H9 (cell line): ENCODE results near the gene GRIA1. TPM values are rescaled to one million over a fixed set of nuclear protein-coding genes. Genes with fewer than 3 reads are reported as not detected.

ENCODE experiments used
- DNase-seq: peaks from one replicate; pipeline ENCODE4 v3.0.0-alpha.2; 2017
- H2AFZ ChIP-seq: one replicate; pipeline ENCODE4 v1.6.1; 2013; ENCODE audit warnings: mild to moderate bottlenecking, low read length, control low read depth, moderate library complexity
- H2AK5ac ChIP-seq: 2 replicates; pipeline ENCODE4 v1.6.1; 2013; ENCODE audit warnings: low read length, control low read depth, mixed read lengths; ENCODE audit not compliant: insufficient read length
- H2BK120ac ChIP-seq: one replicate; pipeline ENCODE4 v1.6.1; 2013; ENCODE audit warnings: low read depth, mild to moderate bottlenecking, low read length, control low read depth, inconsistent platforms; ENCODE audit not compliant: poor library complexity, severe bottlenecking
- H2BK12ac ChIP-seq: 2 replicates; pipeline ENCODE4 v1.6.1; 2013; ENCODE audit warnings: low read length, control low read depth, mixed read lengths, low read depth; ENCODE audit not compliant: insufficient read length
- H2BK15ac ChIP-seq: 2 replicates; pipeline ENCODE4 v1.6.1; 2013; ENCODE audit warnings: low read depth, low read length, control low read depth
- H2BK20ac ChIP-seq: one replicate; pipeline ENCODE4 v1.6.1; 2013; ENCODE audit warnings: low read depth, mild to moderate bottlenecking, low read length, control low read depth, inconsistent platforms; ENCODE audit not compliant: poor library complexity, severe bottlenecking
- H2BK5ac ChIP-seq: 2 replicates; pipeline ENCODE4 v1.6.1; 2013; ENCODE audit warnings: low read length, control low read depth, mixed read lengths; ENCODE audit not compliant: insufficient read length
- H3K14ac ChIP-seq: 2 replicates; pipeline ENCODE4 v1.6.1; 2013; ENCODE audit warnings: low read length, control low read depth; ENCODE audit not compliant: insufficient read depth
- H3K18ac ChIP-seq: 2 replicates; pipeline ENCODE4 v1.6.1; 2013; ENCODE audit warnings: low read depth, mild to moderate bottlenecking, mixed read lengths, low read length, control low read depth; ENCODE audit not compliant: insufficient read length
- H3K23ac ChIP-seq: 2 replicates; pipeline ENCODE4 v1.6.1; 2013; ENCODE audit warnings: low read length, control low read depth, mixed read lengths, low read depth; ENCODE audit not compliant: insufficient read length
- H3K23me2 ChIP-seq: 2 replicates; pipeline ENCODE4 v1.6.1; 2013; ENCODE audit warnings: low read depth, mild to moderate bottlenecking, mixed read lengths, low read length, control low read depth; ENCODE audit not compliant: insufficient read length, poor library complexity, severe bottlenecking
- H3K27ac ChIP-seq: 2 replicates; pipeline ENCODE4 v1.5.1; 2013; ENCODE audit warnings: low read length, control low read depth, mixed read lengths, low read depth; ENCODE audit not compliant: insufficient read length
- H3K27me3 ChIP-seq: 2 replicates; pipeline ENCODE4 v1.6.1; 2013; ENCODE audit warnings: low read length, control low read depth, inconsistent platforms; ENCODE audit not compliant: insufficient read depth
- H3K4ac ChIP-seq: 2 replicates; pipeline ENCODE4 v1.6.1; 2013; ENCODE audit warnings: low read depth, mild to moderate bottlenecking, control low read depth, inconsistent platforms, low read length, moderate library complexity
- H3K4me1 ChIP-seq: 2 replicates; pipeline ENCODE4 v1.6.1; 2013; ENCODE audit warnings: low read length, control low read depth, inconsistent platforms; ENCODE audit not compliant: insufficient read depth
- H3K4me2 ChIP-seq: 2 replicates; pipeline ENCODE4 v1.6.1; 2013; ENCODE audit warnings: low read length, control low read depth, mixed read lengths; ENCODE audit not compliant: insufficient read length, insufficient read depth
- H3K56ac ChIP-seq: 2 replicates; pipeline ENCODE4 v1.6.1; 2013; ENCODE audit warnings: low read depth, mild to moderate bottlenecking, mixed read lengths, low read length, control low read depth; ENCODE audit not compliant: insufficient read length
- H3K79me1 ChIP-seq: 2 replicates; pipeline ENCODE4 v1.6.1; 2013; ENCODE audit warnings: low read depth, mild to moderate bottlenecking, moderate library complexity, low read length, control low read depth, inconsistent platforms; ENCODE audit not compliant: insufficient read depth, poor library complexity, severe bottlenecking
- H3K79me2 ChIP-seq: 2 replicates; pipeline ENCODE4 v1.6.1; 2013; ENCODE audit warnings: low read length, control low read depth, inconsistent platforms; ENCODE audit not compliant: insufficient read depth
- H3K9ac ChIP-seq: 2 replicates; pipeline ENCODE4 v1.6.1; 2013; ENCODE audit warnings: low read length, control low read depth, mixed read lengths; ENCODE audit not compliant: insufficient read length; ENCODE audit errors: extremely low read depth
- H3K9me3 ChIP-seq: one replicate; pipeline ENCODE4 v1.6.1; 2013; ENCODE audit warnings: low read depth, low read length, inconsistent platforms; ENCODE audit not compliant: control insufficient read depth
- H3T11ph ChIP-seq: one replicate; pipeline ENCODE4 v1.6.1; 2013; ENCODE audit warnings: mild to moderate bottlenecking, low read length, control low read depth, inconsistent platforms
- H4K20me1 ChIP-seq: one replicate; pipeline ENCODE4 v1.6.1; 2013; ENCODE audit not compliant: control insufficient read depth, insufficient read length, insufficient read depth
- H4K5ac ChIP-seq: 2 replicates; pipeline ENCODE4 v1.6.1; 2013; ENCODE audit warnings: low read depth, mild to moderate bottlenecking, mixed read lengths, low read length, control low read depth; ENCODE audit not compliant: insufficient read length
- H4K8ac ChIP-seq: replicated peaks from 2 replicates; pipeline ENCODE4 v1.6.1; 2013; ENCODE audit warnings: low read length, control low read depth, mixed read lengths, low read depth; ENCODE audit not compliant: insufficient read length
- H4K91ac ChIP-seq: 2 replicates; pipeline ENCODE4 v1.6.1; 2013; ENCODE audit warnings: low read depth, mild to moderate bottlenecking, moderate library complexity, mixed read lengths, low read length, control low read depth; ENCODE audit not compliant: insufficient read length
- H3K27ac Mint-ChIP-seq, 3 experiments: 2 replicates in 2 of 3; 3 replicates in 1 of 3; pipeline ENCODE4 v1.8.0; 2020 to 2021; ENCODE audit warnings: mixed read lengths in 3 of 3, mild to moderate bottlenecking in 1 of 3, moderate library complexity in 1 of 3
- H3K27me3 Mint-ChIP-seq: 2 replicates; pipeline ENCODE4 v1.8.0; 2021; ENCODE audit warnings: low read depth, mild to moderate bottlenecking, moderate library complexity, mixed read lengths
- H3K36me3 Mint-ChIP-seq, 3 experiments: 2 replicates in 2 of 3; 3 replicates in 1 of 3; pipeline ENCODE4 v1.8.0; 2020 to 2021; ENCODE audit warnings: low read depth in 3 of 3, mixed read lengths in 3 of 3; ENCODE audit not compliant: insufficient read depth in 1 of 3
- H3K4me1 Mint-ChIP-seq, 2 experiments: 2 replicates each; pipeline ENCODE4 v1.8.0; 2020; ENCODE audit warnings: mixed read lengths in 2 of 2
- H3K4me3 Mint-ChIP-seq, 2 experiments: 2 replicates in 1 of 2; 3 replicates in 1 of 2; pipeline ENCODE4 v1.8.0; 2020 to 2021; ENCODE audit warnings: mild to moderate bottlenecking in 2 of 2, mixed read lengths in 2 of 2, moderate library complexity in 1 of 2
- H3K9me3 Mint-ChIP-seq, 2 experiments: 2 replicates in 1 of 2; 3 replicates in 1 of 2; pipeline ENCODE4 v1.8.0; 2020; ENCODE audit warnings: mild to moderate bottlenecking in 2 of 2, mixed read lengths in 2 of 2, moderate library complexity in 1 of 2
- CTCF ChIP-seq: fragments of 200-600 bp; sonication (generic); conservative IDR thresholded peaks from 3 replicates; pipeline ENCODE4 v1.8.0; 2021; ENCODE audit warnings: antibody characterized with exemption, mild to moderate bottlenecking
- WGBS: extraction: QIAGEN DNeasy Blood & Tissue Kit; methylation state at CpG from one replicate; pipeline ENCODE4 v1.1.7; 2013; ENCODE audit warnings: missing lambda C conversion rate, low lambda C conversion rate, mixed read lengths; ENCODE audit not compliant: insufficient read length; ENCODE audit errors: extremely low coverage; 5-methylcytosine and 5-hydroxymethylcytosine counted together
- total RNA-seq: library from RNA; stranded (reverse); gene quantifications from 2 replicates; pipeline ENCODE4 v1.2.1, GENCODE V29; 2021

Gene GRIA1
- total RNA-seq, 1 experiment from 2014 or later = 0.52 TPM

- Histone ChIP-seq H3K79me2 (no peaks in the 10 kb centered on the region), H3K18ac (no peak overlapping the region), H2BK15ac (no peak overlapping the region), H4K8ac (no peak overlapping the region), H3K23ac (no peak overlapping the region), H3K27me3 (no peaks in the 10 kb centered on the region), H2BK20ac (no peak overlapping the region), H4K5ac (no peak overlapping the region), H3K79me1 (no peaks in the 10 kb centered on the region), H2BK5ac (no peak overlapping the region), H3K14ac (no peak overlapping the region), H2AFZ (no peak overlapping the region), H3K4me1 (no peaks in the 10 kb centered on the region), H3T11ph (no peak overlapping the region), H3K27ac (no peak overlapping the region), H3K4me2 (no peak overlapping the region), H2BK120ac (no peak overlapping the region), H2AK5ac (no peak overlapping the region), H3K4ac (no peak overlapping the region), H3K56ac (no peak overlapping the region), H3K9ac (no peak overlapping the region), H4K91ac (no peak overlapping the region), H2BK12ac (no peak overlapping the region), H3K9me3 (no peaks in the 10 kb centered on the region), H4K20me1 (no peaks in the 10 kb centered on the region), H3K23me2 (no peaks in the 10 kb centered on the region)
- peak; percentile 60 for TF ChIP-seq CTCF
- no peak overlapping the region for H3K27ac Mint-ChIP-seq
- no peaks in the 10 kb centered on the region for H3K27me3 Mint-ChIP-seq
- peaks cover 7 to 8% of the 10 kb centered on the region in 2 experiments; a peak in 3 of 4 replicates for H3K4me1 Mint-ChIP-seq
- DNase-seq = no peak
- WGBS = no CpG with 5 or more reads among the region's 2 CpGs
- no peak overlapping the region for H3K4me3 Mint-ChIP-seq
- H3K36me3 Mint-ChIP-seq = no peaks in the 10 kb centered on the region
- H3K9me3 Mint-ChIP-seq = no peaks in the 10 kb centered on the region
These were observed 266.1 kb downstream of the GRIA1 start for GRCh38 chr5:153756540-153756939.
